Ishikawa (cell line): Measurements from ENCODE around the gene ASB2.

Source experiments
- CEBPB ChIP-seq: IDR thresholded peaks from 2 replicates; pipeline ENCODE4 v1.6.1; 2012
- EP300 ChIP-seq: IDR thresholded peaks from 2 replicates; pipeline ENCODE4 v1.6.1; 2012; ENCODE audit warnings: borderline replicate concordance
- FOXM1 ChIP-seq: IDR thresholded peaks from 2 replicates; pipeline ENCODE4 v1.6.1; 2012; ENCODE audit warnings: low read depth, borderline replicate concordance
- RAD21 ChIP-seq: IDR thresholded peaks from 2 replicates; pipeline ENCODE4 v1.6.1; 2012; ENCODE audit warnings: low read depth
- TAF1 ChIP-seq: IDR thresholded peaks from 2 replicates; pipeline ENCODE4 v1.6.1; 2012; ENCODE audit warnings: low read depth, mild to moderate bottlenecking
- YY1 ChIP-seq: IDR thresholded peaks from 2 replicates; pipeline ENCODE4 v1.6.1; 2012; ENCODE audit warnings: low read depth
- TF ChIP-seq, protein P1 (sequence below): IDR thresholded peaks from 2 replicates; pipeline ENCODE4 v1.6.1; 2012

DNA sequence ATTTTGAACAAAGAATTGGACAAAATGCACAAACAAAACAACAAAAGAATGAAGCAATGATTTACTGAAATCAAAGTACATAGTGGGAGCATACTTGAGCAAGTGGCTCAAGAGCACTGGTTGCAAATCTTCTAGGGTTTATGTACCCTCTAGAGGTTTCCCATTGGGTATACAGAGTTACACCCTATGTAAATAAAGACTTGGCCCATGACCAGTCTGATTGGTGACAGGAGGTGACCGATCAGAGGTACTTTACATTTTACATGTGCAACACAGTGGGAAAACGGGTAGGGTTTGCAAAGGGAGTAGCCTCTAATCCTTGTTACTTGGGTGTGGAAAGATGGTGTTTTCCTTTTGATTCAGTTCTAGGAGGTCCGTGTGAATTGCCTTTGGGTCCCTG lies 59.9 kb downstream of the ASB2 start:
- TF ChIP-seq, protein P1, sequence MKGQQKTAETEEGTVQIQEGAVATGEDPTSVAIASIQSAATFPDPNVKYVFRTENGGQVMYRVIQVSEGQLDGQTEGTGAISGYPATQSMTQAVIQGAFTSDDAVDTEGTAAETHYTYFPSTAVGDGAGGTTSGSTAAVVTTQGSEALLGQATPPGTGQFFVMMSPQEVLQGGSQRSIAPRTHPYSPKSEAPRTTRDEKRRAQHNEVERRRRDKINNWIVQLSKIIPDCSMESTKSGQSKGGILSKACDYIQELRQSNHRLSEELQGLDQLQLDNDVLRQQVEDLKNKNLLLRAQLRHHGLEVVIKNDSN: no peak
- TF ChIP-seq YY1: no peak
- no peak for TF ChIP-seq CEBPB
- TF ChIP-seq FOXM1: no peak
- TF ChIP-seq EP300: no peak
- TF ChIP-seq RAD21: no peak
- no peak for TF ChIP-seq TAF1
